ENCODE results near the gene TNFRSF25. TPM values are rescaled to one million over a fixed set of nuclear protein-coding genes. Genes with fewer than 3 reads are reported as not detected.
A peak's percentile ranks its signal among the peaks of the same experiment; 100 is the strongest.

The TNFRSF25 gene
- total and polyA plus RNA-seq, 2 of the 8 experiments (the other 6 are each of a cell fraction or from before 2014, with no cell fraction given) = 10.7 to 19.5 TPM

DNA sequence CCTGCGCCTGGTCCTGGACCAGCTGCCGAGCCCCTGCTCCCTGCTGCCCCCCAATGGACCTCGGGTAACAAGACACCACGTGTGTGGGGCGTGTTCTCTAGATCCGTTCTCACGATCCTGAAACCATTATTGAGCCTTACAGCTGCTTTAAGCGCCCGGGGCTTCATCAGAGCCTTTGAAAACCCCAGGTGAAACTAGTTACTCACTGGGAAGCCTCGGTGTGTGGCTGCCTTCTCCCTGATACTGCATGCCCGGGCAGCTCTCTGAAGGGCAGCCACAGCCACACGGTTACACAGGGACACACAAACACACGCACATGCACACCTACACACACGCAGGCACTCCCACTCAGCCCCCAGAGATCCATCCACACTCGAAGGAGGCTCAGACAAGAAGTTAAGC is 51.5 kb downstream of the TNFRSF25 start (continued):
- TF ChIP-seq, protein P1, sequence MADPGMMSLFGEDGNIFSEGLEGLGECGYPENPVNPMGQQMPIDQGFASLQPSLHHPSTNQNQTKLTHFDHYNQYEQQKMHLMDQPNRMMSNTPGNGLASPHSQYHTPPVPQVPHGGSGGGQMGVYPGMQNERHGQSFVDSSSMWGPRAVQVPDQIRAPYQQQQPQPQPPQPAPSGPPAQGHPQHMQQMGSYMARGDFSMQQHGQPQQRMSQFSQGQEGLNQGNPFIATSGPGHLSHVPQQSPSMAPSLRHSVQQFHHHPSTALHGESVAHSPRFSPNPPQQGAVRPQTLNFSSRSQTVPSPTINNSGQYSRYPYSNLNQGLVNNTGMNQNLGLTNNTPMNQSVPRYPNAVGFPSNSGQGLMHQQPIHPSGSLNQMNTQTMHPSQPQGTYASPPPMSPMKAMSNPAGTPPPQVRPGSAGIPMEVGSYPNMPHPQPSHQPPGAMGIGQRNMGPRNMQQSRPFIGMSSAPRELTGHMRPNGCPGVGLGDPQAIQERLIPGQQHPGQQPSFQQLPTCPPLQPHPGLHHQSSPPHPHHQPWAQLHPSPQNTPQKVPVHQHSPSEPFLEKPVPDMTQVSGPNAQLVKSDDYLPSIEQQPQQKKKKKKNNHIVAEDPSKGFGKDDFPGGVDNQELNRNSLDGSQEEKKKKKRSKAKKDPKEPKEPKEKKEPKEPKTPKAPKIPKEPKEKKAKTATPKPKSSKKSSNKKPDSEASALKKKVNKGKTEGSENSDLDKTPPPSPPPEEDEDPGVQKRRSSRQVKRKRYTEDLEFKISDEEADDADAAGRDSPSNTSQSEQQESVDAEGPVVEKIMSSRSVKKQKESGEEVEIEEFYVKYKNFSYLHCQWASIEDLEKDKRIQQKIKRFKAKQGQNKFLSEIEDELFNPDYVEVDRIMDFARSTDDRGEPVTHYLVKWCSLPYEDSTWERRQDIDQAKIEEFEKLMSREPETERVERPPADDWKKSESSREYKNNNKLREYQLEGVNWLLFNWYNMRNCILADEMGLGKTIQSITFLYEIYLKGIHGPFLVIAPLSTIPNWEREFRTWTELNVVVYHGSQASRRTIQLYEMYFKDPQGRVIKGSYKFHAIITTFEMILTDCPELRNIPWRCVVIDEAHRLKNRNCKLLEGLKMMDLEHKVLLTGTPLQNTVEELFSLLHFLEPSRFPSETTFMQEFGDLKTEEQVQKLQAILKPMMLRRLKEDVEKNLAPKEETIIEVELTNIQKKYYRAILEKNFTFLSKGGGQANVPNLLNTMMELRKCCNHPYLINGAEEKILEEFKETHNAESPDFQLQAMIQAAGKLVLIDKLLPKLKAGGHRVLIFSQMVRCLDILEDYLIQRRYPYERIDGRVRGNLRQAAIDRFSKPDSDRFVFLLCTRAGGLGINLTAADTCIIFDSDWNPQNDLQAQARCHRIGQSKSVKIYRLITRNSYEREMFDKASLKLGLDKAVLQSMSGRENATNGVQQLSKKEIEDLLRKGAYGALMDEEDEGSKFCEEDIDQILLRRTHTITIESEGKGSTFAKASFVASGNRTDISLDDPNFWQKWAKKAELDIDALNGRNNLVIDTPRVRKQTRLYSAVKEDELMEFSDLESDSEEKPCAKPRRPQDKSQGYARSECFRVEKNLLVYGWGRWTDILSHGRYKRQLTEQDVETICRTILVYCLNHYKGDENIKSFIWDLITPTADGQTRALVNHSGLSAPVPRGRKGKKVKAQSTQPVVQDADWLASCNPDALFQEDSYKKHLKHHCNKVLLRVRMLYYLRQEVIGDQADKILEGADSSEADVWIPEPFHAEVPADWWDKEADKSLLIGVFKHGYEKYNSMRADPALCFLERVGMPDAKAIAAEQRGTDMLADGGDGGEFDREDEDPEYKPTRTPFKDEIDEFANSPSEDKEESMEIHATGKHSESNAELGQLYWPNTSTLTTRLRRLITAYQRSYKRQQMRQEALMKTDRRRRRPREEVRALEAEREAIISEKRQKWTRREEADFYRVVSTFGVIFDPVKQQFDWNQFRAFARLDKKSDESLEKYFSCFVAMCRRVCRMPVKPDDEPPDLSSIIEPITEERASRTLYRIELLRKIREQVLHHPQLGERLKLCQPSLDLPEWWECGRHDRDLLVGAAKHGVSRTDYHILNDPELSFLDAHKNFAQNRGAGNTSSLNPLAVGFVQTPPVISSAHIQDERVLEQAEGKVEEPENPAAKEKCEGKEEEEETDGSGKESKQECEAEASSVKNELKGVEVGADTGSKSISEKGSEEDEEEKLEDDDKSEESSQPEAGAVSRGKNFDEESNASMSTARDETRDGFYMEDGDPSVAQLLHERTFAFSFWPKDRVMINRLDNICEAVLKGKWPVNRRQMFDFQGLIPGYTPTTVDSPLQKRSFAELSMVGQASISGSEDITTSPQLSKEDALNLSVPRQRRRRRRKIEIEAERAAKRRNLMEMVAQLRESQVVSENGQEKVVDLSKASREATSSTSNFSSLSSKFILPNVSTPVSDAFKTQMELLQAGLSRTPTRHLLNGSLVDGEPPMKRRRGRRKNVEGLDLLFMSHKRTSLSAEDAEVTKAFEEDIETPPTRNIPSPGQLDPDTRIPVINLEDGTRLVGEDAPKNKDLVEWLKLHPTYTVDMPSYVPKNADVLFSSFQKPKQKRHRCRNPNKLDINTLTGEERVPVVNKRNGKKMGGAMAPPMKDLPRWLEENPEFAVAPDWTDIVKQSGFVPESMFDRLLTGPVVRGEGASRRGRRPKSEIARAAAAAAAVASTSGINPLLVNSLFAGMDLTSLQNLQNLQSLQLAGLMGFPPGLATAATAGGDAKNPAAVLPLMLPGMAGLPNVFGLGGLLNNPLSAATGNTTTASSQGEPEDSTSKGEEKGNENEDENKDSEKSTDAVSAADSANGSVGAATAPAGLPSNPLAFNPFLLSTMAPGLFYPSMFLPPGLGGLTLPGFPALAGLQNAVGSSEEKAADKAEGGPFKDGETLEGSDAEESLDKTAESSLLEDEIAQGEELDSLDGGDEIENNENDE (IDR thresholded peaks at IDR 0.05; ENCODE audit: insufficient replicate concordance, low read length) = no peak
- no peak for TF ChIP-seq NRF1 (IDR thresholded peaks at IDR 0.05; ENCODE audit: low read depth, low read length)
- no peak for TF ChIP-seq TEAD4 (IDR thresholded peaks at IDR 0.05; ENCODE audit: low read depth, low read length)
- TF ChIP-seq BACH1 (IDR thresholded peaks at IDR 0.05; ENCODE audit: low read length) = no peak
- TF ChIP-seq TAF7 (optimal IDR thresholded peaks at IDR 0.05; ENCODE audit: borderline replicate concordance, low read depth, low read length) = no peak
- peak in 1 of 2 experiments; percentile 72; a peak in 1 of 3 replicates for TF ChIP-seq EP300 (IDR thresholded peaks at IDR 0.05; ENCODE audit: borderline replicate concordance in 1 of 2, low read depth in 2 of 2, low read length in 2 of 2)
- no peak for TF ChIP-seq SP2 (IDR thresholded peaks at IDR 0.05; ENCODE audit: low read length)
- TF ChIP-seq BCL11A (IDR thresholded peaks at IDR 0.05; ENCODE audit: low read depth in 2 of 2, low read length in 2 of 2) = no peak
- TF ChIP-seq GTF2F1 (IDR thresholded peaks at IDR 0.05; ENCODE audit: borderline replicate concordance, low read depth, low read length) = no peak
- TF ChIP-seq, protein P2, sequence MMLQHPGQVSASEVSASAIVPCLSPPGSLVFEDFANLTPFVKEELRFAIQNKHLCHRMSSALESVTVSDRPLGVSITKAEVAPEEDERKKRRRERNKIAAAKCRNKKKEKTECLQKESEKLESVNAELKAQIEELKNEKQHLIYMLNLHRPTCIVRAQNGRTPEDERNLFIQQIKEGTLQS (IDR thresholded peaks at IDR 0.05; ENCODE audit: insufficient read depth, low read depth, low read length) = peak; percentile 61

All from H1 (cell line).